Muscle of arm (tissue), 12 donors: ENCODE measurements around the gene CES3. TPM values are rescaled to one million over a fixed set of nuclear protein-coding genes. Genes with fewer than 3 reads are reported as not detected.

Source experiments
- polyA plus RNA-seq, 12 donors: library from polyadenylated mRNA; unstranded; fragments of 120-200 nt; gene quantifications; one replicate each; pipeline ENCODE4 v1.2.1, GENCODE V29; 2013; ENCODE audit not compliant: insufficient read length in 12 of 12

Gene CES3
- polyA plus RNA-seq, 12 donors: 0.20 to 0.60 (median 0.39) TPM; not detected in 2

Other genes with a start within 250 kb of the CES3 start
- 100 to 1,000 TPM in 5 of 12 donors, 10 to 100 TPM in 6, not detected in 1; 71.3 to 129 (median 97.6) TPM for gene DYNC1LI2, start 209.7 kb upstream of the CES3 start, polyA plus RNA-seq
- gene TERB1, start 159.7 kb upstream of the CES3 start, polyA plus RNA-seq: not detected
- 10 to 100 TPM in 11 of 12 donors, not detected in 1; 22.1 to 58.2 (median 45.9) TPM for gene NAE1, start 130.3 kb upstream of the CES3 start, polyA plus RNA-seq
- 10 to 100 TPM in 1 of 12 donors, not detected in 11; 16.6 TPM for gene CA7, start 116.9 kb upstream of the CES3 start, polyA plus RNA-seq
- 1 to 10 TPM in 11 of 12 donors, not detected in 1; 2.2 to 8.6 (median 2.9) TPM for gene PDP2, start 80.8 kb upstream of the CES3 start, polyA plus RNA-seq
- 1 to 10 TPM in 1 of 12 donors, under 1 TPM in 7, not detected in 4; 0.12 to 1.2 (median 0.16) TPM for gene CDH16, start 42.4 kb upstream of the CES3 start, polyA plus RNA-seq
- 10 to 100 TPM in 1 of 12 donors, 1 to 10 TPM in 10, not detected in 1; 2.8 to 15.8 (median 4.8) TPM for gene RRAD, start 35.7 kb upstream of the CES3 start, polyA plus RNA-seq
- 10 to 100 TPM in 11 of 12 donors, not detected in 1; 33.1 to 88.0 (median 78.6) TPM for gene CIAO2B, start 26.9 kb upstream of the CES3 start, polyA plus RNA-seq
- 10 to 100 TPM in 11 of 12 donors, not detected in 1; 22.3 to 46.3 (median 29.1) TPM for gene CES2, start 25.8 kb upstream of the CES3 start, polyA plus RNA-seq
- 10 to 100 TPM in 1 of 12 donors, 1 to 10 TPM in 9, not detected in 2; 1.5 to 14.7 (median 2.5) TPM for gene CES4A, start 27.3 kb downstream of the CES3 start, polyA plus RNA-seq
- gene CBFB, start 67.9 kb downstream of the CES3 start, polyA plus RNA-seq: 10 to 100 TPM in 11 of 12 donors, not detected in 1; 35.5 to 56.0 (median 42.3) TPM
- gene PHAF1, start 148.7 kb downstream of the CES3 start, polyA plus RNA-seq: 10 to 100 TPM in 11 of 12 donors, not detected in 1; 16.2 to 23.9 (median 19.7) TPM
- 10 to 100 TPM in 5 of 12 donors, 1 to 10 TPM in 6, not detected in 1; 7.1 to 17.2 (median 9.7) TPM for gene B3GNT9, start 189.7 kb downstream of the CES3 start, polyA plus RNA-seq
- gene TRADD, start 198.6 kb downstream of the CES3 start, polyA plus RNA-seq: 1 to 10 TPM in 10 of 12 donors, not detected in 2; 2.0 to 5.8 (median 3.2) TPM
- gene FBXL8, start 198.7 kb downstream of the CES3 start, polyA plus RNA-seq: 1 to 10 TPM in 9 of 12 donors, under 1 TPM in 1, not detected in 2; 0.74 to 3.7 (median 2.1) TPM
- gene HSF4, start 203.5 kb downstream of the CES3 start, polyA plus RNA-seq: 10 to 100 TPM in 2 of 12 donors, 1 to 10 TPM in 9, not detected in 1; 1.4 to 15.2 (median 4.2) TPM
- 10 to 100 TPM in 11 of 12 donors, not detected in 1; 16.3 to 42.3 (median 34.2) TPM for gene NOL3, start 209.3 kb downstream of the CES3 start, polyA plus RNA-seq
- gene MATCAP1, start 222.7 kb downstream of the CES3 start, polyA plus RNA-seq: 10 to 100 TPM in 11 of 12 donors, not detected in 1; 12.3 to 43.5 (median 16.9) TPM
- 10 to 100 TPM in 3 of 12 donors, 1 to 10 TPM in 8, not detected in 1; 5.7 to 13.6 (median 8.1) TPM for gene EXOC3L1, start 228.9 kb downstream of the CES3 start, polyA plus RNA-seq
- gene E2F4, start 230.9 kb downstream of the CES3 start, polyA plus RNA-seq: 10 to 100 TPM in 11 of 12 donors, not detected in 1; 29.4 to 85.1 (median 41.0) TPM
- 1 to 10 TPM in 5 of 12 donors, under 1 TPM in 5, not detected in 2; 0.49 to 4.7 (median 1.0) TPM for gene ELMO3, start 237.9 kb downstream of the CES3 start, polyA plus RNA-seq